ENCODE data around the gene ARHGAP26. TPM values are rescaled to one million over a fixed set of nuclear protein-coding genes. Genes with fewer than 3 reads are reported as not detected.

The ARHGAP26 gene
- total RNA-seq, 1 donor: 1.7 TPM

GRCh38 chr5:143195491-143195890 is 425.3 kb downstream of the ARHGAP26 start:
- TF ChIP-seq CTCF (IDR thresholded peaks at IDR 0.05; ENCODE audit: insufficient read depth, low read depth, low read length): no peak
- DNase-seq (ENCODE audit: low read depth): no peak
- no peak overlapping the region for H3K4me3 ChIP-seq (ENCODE audit: low read depth, low read length)

- H3K4me3 ChIP-seq (ENCODE audit: low read depth, low read length): no peak overlapping the region
- TF ChIP-seq CTCF (IDR thresholded peaks at IDR 0.05; ENCODE audit: insufficient read depth, low read depth, low read length): peak; percentile 12
- no peak for DNase-seq (ENCODE audit: low read depth)
These were observed 426.6 kb downstream of the ARHGAP26 start for GRCh38 chr5:143196601-143197259.

DNA sequence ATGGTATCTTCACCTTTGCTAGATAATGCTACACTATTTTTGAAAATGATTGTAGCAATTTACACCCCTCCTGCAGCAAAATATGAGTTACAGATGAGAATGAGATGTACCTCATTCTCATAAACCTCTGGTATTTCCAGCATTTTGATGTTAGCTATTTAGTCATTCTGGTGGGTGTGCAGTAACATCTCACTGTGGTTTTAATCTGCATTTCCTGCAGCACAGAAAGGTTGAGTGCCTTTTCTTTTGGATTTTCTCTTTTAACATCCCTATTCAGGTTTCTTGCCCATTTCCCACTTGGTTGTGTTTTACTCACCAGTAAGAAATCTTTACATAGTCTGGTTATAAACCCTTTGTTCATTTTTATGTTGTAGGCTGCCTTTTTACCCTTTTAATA is 427.1 kb downstream of the ARHGAP26 start:
- no peak overlapping the region for H3K4me3 ChIP-seq (ENCODE audit: low read depth, low read length)
- TF ChIP-seq CTCF (IDR thresholded peaks at IDR 0.05; ENCODE audit: insufficient read depth, low read depth, low read length): no peak
- no peak for DNase-seq (ENCODE audit: low read depth)

DNA sequence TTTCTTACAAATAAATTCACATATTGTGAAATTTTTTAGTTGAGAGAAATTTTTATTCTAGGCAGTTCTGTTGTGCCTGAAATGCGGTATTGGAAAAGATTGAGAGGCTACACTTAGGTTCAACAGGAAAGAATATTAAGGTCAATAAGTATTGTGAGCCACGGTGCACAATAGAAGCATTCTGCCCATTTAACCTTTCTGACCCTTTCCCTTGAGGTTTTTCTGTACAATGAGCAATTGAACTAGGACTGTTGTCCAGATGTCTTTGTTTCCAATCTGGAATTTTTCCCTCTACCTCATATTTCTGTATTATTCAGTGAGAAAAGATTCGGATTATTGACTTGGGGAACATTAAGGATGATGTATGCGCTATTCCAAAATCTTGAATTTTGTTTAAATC is 428.2 kb downstream of the ARHGAP26 start:
- no peak for DNase-seq (ENCODE audit: low read depth)
- H3K4me3 ChIP-seq (ENCODE audit: low read depth, low read length): no peak overlapping the region
- TF ChIP-seq CTCF (IDR thresholded peaks at IDR 0.05; ENCODE audit: insufficient read depth, low read depth, low read length): no peak

- TF ChIP-seq CTCF (IDR thresholded peaks at IDR 0.05; ENCODE audit: insufficient read depth, low read depth, low read length): no peak
- DNase-seq (ENCODE audit: low read depth): no peak
- no peak overlapping the region for H3K4me3 ChIP-seq (ENCODE audit: low read depth, low read length)
These were observed 429.0 kb downstream of the ARHGAP26 start for GRCh38 chr5:143199161-143199560.

DNA sequence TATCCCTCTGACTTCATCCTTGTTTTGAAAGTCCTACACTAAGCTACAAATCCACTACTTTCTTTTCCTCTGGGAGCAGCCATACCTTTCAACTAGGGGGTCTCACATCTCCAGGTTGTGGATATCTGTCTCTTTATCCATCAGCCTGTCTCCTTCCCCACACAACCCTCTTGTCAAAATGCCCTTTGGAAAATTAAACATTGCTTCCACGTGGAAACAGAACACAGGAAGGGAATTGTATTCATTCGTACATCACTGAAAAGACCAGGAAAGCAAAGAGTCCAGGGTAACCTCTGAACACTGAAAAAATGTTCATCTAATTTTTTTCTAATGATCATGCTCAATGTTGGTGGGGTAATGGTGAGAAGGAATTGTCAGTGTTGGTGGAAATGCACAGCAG is 429.7 kb downstream of the ARHGAP26 start:
- TF ChIP-seq CTCF (IDR thresholded peaks at IDR 0.05; ENCODE audit: insufficient read depth, low read depth, low read length): no peak
- no peak overlapping the region for H3K4me3 ChIP-seq (ENCODE audit: low read depth, low read length)
- DNase-seq (ENCODE audit: low read depth): no peak
